ENCODE data around the gene CARS1. TPM values are rescaled to one million over a fixed set of nuclear protein-coding genes. Genes with fewer than 3 reads are reported as not detected.

CARS1 gene
- total RNA-seq, result 10 to 100 TPM; 29.3 to 50.4 (median 36.4) TPM

DNA sequence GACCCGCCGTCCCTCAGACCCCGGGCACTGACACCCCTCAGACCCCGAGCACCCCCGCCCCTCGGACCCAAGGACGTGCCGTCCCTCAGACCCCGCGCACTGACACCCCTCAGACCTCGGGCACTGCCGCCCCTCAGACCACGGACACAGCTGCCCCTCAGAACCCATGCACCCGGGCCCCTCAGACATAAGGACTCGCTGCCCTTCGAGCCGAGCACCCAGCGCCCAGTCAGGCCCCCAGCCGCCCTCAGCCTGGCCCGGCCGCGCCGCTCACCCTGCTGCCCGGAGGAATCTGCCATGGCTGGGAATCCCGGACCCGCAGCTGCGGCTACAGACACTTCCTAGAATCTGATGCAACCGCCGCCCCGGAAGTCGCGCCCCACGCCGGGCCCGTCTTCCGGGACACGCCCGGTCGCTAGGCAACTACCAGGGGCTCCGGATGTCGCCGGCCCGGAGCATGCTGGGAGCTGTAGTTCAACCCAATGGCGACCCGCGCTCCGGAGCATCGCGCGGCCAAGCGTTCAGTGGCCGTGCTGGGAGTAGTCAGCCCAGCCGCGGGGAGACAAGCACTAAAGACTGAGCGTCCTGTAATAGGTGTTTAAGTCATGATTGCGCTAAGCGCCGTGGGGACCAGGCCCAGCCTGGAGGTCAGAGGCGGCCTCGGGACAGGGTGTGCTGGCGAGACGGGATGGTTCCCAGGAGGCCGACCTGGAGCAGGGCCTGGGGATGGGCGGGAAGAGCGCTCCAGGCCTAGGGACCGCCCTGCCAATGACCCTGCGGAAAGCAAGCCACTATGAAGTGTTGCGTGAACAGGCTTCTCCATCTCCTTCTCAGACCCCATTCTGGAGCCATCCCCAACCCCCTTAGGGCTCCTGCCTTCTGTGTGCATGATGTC, at the start of gene CARS1:
TSS of gene CARS1 (minus strand) at position 355 of the 895 bp plus-strand sequence. CDS start at position 299, 56 bp downstream.
- Histone ChIP-seq H3K27me3 (no peaks in the 10 kb centered on the region), H3K27ac (peak within 1 kb of the TSS in 3 of 4 donors; percentile 55 to 87 (median 82)), H3K36me3 (peaks cover 0 to 18% (median 0%) of the 10 kb centered on the region in 3 donors), H3K4me3 (peak within 1 kb of the TSS; percentile 60 to 91 (median 78)), H3K9me3 (no peaks in the 10 kb centered on the region), H3K4me1 (peaks cover 0 to 41% (median 15%) of the 10 kb centered on the region in 4 donors)
- TF ChIP-seq EP300 (IDR thresholded peaks at IDR 0.05), result peak; percentile 87 to 96
- peak in 2 of 5 experiments; percentile 39 to 42 for TF ChIP-seq CTCF (IDR thresholded peaks at IDR 0.05)
- TF ChIP-seq POLR2A (IDR thresholded peaks at IDR 0.05), result peak in 1 of 2 donors; percentile 43
- WGBS, 2 donors, result 4 to 5% methylated on average over 41 to 42 of the region's 68 CpGs
- peak; percentile 91 for DNase-seq (ENCODE audit: low spot score in 2 of 2)

DNA sequence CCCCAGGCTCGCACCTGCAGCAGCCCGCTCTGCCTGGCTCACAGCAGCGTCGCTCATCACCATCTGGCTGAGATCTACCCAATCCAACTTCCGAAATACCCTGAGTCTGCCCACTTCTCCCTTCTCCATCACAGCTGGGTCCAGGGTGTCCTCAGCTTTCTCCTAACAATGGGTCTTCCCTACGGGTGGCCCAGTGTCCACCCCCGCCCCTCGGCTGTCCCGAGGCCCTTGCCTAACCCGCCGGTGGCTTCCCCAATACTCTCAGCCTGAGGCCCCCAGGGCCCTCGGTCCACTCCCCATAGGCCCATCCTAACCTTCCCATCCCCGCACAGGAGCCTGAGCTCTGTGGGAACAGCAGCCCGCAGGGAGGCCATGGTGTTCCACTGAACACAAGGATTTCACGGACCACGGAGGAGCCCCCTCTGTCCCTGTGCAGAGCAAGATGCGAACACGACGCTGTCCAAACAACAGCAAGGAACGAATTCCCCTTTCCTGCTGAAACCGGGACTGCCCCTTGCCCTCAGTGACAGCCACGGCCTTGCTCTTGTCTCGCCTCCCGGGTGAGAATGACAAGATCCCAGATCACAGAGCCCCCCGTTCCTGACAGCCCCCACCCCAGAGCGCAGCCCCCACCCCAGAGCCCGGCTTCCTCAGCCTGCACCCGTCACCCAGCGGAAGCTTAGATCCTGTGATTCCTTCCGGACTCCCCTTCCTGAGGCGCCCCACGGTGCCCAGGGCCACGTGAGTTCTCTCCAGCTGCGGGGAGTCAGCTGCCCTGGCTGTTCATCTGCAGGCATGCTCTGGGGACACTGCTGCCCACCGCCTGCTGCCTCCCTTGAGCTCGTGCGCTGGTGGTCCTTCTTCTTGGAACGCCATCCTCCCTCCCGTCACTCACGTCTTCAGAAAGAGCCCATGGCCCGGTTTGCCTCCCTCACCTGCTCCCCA, 48.8 kb upstream of the CARS1 start:
- WGBS, 2 donors, result 85 to 92% methylated on average over 40 to 41 of the region's 41 CpGs
- TF ChIP-seq POLR2A (IDR thresholded peaks at IDR 0.05) (no peak), CTCF (IDR thresholded peaks at IDR 0.05) (no peak), EP300 (IDR thresholded peaks at IDR 0.05) (no peak)
- no peaks in the 10 kb centered on the region for H3K27me3 ChIP-seq
- H3K27ac ChIP-seq, result no peak overlapping the region
- peaks cover 0 to 78% (median 0%) of the 10 kb centered on the region in 3 donors for H3K36me3 ChIP-seq
- no peak overlapping the region for H3K4me3 ChIP-seq
- no peaks in the 10 kb centered on the region for H3K9me3 ChIP-seq
- no peak for DNase-seq (ENCODE audit: low spot score in 2 of 2)
- H3K4me1 ChIP-seq, result peaks cover 0 to 10% (median 0%) of the 10 kb centered on the region in 4 donors

DNA sequence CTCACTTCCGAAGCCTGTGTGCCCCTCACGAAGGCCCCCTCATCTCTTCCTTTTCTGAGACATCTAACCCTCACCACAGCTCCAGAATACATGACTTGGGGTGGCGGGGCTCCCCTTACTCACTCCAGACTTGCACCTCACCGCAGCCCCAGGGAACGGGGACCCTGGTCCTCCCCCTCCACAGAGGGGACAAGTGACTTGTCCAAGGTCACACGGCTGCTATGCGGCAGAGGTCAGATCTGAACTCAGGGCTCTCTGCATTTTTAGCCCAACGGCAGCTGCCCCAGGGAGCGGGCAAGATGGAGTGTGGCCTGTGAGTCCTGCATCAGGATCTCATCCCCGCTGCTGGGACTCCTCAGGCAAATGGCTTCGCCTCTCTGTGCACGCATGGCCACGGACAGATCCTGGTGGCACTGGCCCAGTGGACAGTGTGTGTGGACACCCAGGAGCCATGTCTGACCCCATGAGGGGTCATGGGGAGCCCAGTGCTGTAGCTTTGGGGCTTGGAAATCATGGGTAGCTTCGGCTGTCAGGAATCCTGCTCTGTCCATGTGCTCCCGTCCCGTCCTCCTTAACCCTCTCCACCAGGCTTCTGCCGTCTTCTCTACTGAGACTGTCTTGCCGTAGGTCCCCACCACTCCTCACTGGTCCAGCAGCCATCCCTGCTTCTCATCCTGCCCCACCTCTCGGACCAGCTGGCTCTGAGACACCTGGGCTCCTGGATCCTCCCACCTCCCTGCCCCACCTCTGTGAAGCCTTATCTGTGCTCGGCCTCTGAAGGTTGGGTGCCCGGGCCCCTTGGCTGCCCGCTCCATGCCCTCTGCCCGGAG, 48.0 kb upstream of the CARS1 start:
- H3K4me1 ChIP-seq, result peaks cover 0 to 3% (median 0%) of the 10 kb centered on the region in 4 donors
- no peaks in the 10 kb centered on the region for H3K27me3 ChIP-seq
- no peaks in the 10 kb centered on the region for H3K9me3 ChIP-seq
- H3K27ac ChIP-seq, result no peak overlapping the region
- DNase-seq (ENCODE audit: low spot score in 2 of 2), result no peak
- 92 to 93% methylated on average over 23 of the region's 23 CpGs for WGBS, 2 donors
- TF ChIP-seq CTCF (IDR thresholded peaks at IDR 0.05), result no peak
- no peak for TF ChIP-seq POLR2A (IDR thresholded peaks at IDR 0.05)
- TF ChIP-seq EP300 (IDR thresholded peaks at IDR 0.05), result no peak
- H3K4me3 ChIP-seq, result no peak overlapping the region
- H3K36me3 ChIP-seq, result peaks cover 0 to 84% (median 0%) of the 10 kb centered on the region in 3 donors

GRCh38 chr11:3104051-3104714, 47.0 kb upstream of the CARS1 start:
- no peak for DNase-seq (ENCODE audit: low spot score in 2 of 2)
- Histone ChIP-seq H3K4me3 (no peak overlapping the region), H3K27ac (no peak overlapping the region), H3K9me3 (no peaks in the 10 kb centered on the region), H3K4me1 (no peaks in the 10 kb centered on the region), H3K27me3 (no peaks in the 10 kb centered on the region), H3K36me3 (peaks cover 0 to 88% (median 0%) of the 10 kb centered on the region in 3 donors)
- WGBS, 2 donors, result 89 to 91% methylated on average over 21 of the region's 22 CpGs
- TF ChIP-seq CTCF (IDR thresholded peaks at IDR 0.05) (no peak), POLR2A (IDR thresholded peaks at IDR 0.05) (no peak), EP300 (IDR thresholded peaks at IDR 0.05) (no peak)

Measured in tibial nerve (tissue), 4 donors.